Measurements from ENCODE around the gene MAK.
"Not testable (repeated sequence)": the region's sequence is repeated elsewhere in the genome, so short reads cannot be mapped to it uniquely, and the experiment has no call there.

The MAK gene

DNA sequence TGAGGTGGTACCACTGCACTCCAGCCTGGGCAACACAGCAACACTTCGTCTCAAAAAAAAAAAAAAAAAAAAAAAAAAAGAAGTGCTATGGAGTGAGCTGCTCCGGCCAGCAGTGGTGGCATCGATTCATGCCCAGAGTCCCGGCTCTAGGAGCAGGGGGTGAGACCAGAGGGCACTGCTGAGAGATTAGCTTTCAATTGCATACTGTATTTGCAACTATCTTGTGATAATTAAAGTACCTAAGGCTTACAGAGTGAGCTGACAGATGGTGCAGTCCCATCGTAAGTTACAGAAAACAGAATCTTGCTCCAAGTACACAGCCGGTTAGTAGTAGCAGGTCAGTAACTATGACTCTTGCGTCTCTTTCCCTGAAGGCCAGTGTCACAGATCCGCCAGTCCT lies 59.3 kb downstream of the MAK start:
- no peak for DNase-seq (ENCODE audit: low read depth in 3 of 3)

DNA sequence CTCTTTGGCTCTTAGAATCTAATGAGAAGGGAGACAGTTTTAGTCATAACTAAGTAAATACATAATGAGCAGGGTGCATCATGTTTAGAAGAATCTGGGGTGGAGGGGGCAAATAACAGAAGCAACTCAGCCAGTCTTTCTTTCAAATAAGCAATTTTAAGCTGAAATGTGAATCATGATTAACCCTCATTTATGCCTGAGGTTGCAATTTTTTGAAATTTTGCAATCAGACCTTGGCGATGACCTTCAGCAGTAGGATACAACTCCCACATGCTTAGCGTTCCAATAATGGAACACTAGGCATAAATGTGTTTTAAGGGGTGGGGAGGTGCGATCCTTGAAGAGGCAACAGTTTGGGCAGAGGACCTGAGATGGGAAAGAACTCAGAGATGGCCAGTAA lies 60.1 kb downstream of the MAK start:
- no peak for DNase-seq (ENCODE audit: low read depth in 3 of 3)

GRCh38 chr6:10771371-10771894 lies 66.9 kb downstream of the MAK start:
- DNase-seq (ENCODE audit: low read depth in 3 of 3), result no peak

- DNase-seq (ENCODE audit: low read depth in 3 of 3), result no peak
Measured at GRCh38 chr6:10769419-10769818, 68.9 kb downstream of the MAK start.

DNA sequence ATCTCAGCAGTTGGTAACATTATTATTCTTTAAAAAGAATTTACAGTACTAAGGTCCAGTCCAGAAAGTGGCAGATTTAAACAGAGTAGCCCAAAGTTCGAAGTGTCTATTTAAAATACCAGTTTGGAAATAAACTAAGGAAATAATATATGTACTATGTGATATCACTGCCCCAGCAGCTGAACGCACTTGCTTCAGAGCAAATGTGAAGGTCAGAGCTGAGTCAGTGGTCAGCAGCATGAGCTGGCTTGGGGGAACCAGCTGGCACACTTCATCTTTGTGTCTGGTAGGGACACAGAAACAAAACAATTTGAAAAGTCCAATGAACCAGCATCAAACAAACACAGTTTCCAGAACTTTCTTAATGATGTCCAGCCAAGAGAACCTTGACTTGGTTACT lies 75.3 kb downstream of the MAK start:
- DNase-seq (ENCODE audit: low read depth in 3 of 3), result no peak

DNA sequence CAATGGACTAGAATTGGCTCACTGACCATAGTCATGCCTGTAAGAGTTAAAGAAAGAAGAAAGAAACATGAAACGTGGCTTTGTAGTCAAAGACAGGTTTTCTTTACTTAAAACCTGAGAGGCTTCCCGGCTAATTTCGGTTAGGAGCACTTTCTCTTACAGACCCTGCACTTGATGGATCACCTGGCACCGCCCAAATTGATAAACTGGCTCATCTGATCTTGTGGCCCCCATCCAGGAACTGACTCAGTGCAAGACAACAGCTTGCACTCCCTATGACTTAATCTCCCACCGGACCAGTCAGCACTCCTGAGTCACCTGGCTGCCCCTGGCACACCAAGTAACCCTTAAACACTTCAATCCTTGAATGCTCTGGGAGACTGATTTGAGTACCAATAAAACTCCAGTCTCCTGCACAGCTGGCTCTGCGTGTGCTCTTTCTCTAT lies 78.4 kb downstream of the MAK start:
- no peak for DNase-seq (ENCODE audit: low read depth in 3 of 3)

- no peak for DNase-seq (ENCODE audit: low read depth in 3 of 3)
Measured at GRCh38 chr6:10759312-10759839, 79.0 kb downstream of the MAK start.

DNA sequence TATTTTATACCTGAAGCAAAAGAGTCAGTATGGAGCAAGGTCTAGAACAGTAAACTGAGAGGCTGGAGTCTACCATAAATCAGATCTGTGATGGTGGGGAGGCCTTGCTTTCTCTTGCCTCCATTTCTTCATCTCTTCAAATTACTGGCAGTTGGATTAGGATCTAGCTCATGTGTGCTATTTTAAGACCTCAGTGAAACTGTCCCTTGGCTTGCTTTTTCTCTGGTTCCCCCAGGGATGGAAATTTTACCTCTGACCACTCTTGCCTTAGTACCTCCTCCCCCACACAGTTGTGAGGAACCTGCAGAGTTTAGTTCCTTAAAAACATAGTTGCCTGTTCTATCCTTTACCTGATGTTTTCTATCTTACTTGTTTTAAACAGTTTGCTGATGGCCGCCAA lies 82.3 kb downstream of the MAK start:
- no peak for DNase-seq (ENCODE audit: low read depth in 3 of 3)

DNA sequence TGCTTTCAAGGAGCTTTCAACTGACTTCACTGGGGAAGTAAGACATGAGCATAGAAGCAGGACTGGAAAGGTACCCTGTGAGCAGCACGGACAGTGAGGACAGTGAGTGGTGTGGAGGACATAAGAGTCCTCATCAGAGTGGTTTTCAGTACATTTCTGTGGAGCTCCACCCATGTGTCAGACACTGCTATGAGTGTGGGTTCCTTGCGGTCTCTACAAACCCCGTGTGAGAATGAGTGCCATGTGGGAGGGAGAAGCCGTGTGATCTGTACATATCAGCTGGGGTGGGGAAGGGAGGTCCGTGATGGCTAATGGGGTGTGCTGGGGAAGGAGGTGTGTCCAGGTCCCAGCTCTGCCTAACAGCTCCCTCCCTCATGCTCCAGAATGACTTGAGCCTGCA lies 86.6 kb downstream of the MAK start:
- DNase-seq (ENCODE audit: low read depth in 3 of 3), result not testable (repeated sequence)

GRCh38 chr6:10750568-10750967 lies 87.8 kb downstream of the MAK start:
- not testable (repeated sequence) for DNase-seq (ENCODE audit: low read depth in 3 of 3)

- DNase-seq (ENCODE audit: low read depth in 3 of 3), result no peak
Measured at GRCh38 chr6:10749734-10750133, 88.6 kb downstream of the MAK start.

- DNase-seq (ENCODE audit: low read depth in 3 of 3), result peak; percentile 99 to 100 (median 99)
Measured at GRCh38 chr6:10747251-10747972, 90.9 kb downstream of the MAK start, which contains the start of gene TMEM14B. TMEM14B (plus strand) TSS chr6:10747805; CDS start chr6:10749246, 1,441 bp downstream.

DNA sequence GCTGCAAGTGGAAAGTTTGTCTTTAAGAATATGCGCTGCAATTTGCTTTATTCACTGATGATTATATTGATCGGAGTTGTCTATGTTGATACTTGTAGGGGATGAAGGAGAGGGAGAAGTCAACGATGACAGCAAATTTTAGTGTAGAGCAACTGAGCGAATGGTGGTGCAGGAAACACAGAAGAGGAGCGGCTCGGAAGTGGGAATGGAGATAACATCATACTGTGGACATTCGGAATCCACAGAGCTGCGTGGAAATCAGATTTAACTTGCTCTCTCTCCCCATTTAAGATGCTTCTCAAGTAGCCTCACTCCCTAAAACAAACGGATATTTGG lies 91.5 kb downstream of the MAK start:
- DNase-seq (ENCODE audit: low read depth in 3 of 3), result no peak

GRCh38 chr6:10745116-10745515 lies 93.2 kb downstream of the MAK start:
- DNase-seq (ENCODE audit: low read depth in 3 of 3), result no peak

GRCh38 chr6:10743515-10743914 lies 94.8 kb downstream of the MAK start:
- no peak for DNase-seq (ENCODE audit: low read depth in 3 of 3)

- no peak for DNase-seq (ENCODE audit: low read depth in 3 of 3)
Measured at GRCh38 chr6:10742251-10742650, 96.1 kb downstream of the MAK start.

- DNase-seq (ENCODE audit: low read depth in 3 of 3), result not testable (repeated sequence)
Measured at GRCh38 chr6:10741643-10742042, 96.7 kb downstream of the MAK start.

- DNase-seq (ENCODE audit: low read depth in 3 of 3), result no peak
Measured at GRCh38 chr6:10740061-10740460, 98.3 kb downstream of the MAK start.

DNA sequence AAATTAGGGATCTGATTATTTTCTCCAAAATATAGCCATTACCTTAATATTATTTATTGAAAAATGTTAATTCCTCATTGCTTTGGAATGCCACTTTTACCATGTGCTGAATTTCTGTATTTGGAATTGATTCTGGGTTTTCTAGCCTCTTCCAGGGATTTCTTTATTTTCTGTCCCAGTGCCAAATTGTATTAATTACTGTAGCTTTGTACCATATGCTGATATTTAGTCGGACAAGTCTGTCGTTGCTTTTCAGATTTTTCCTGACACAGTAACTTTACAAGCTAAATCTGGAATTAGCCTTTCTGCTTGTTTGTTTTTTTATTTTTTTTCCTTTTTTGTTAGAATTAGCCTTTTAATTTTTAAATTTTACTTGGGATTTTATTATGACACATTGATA lies 101.6 kb downstream of the MAK start:
- no peak for DNase-seq (ENCODE audit: low read depth in 3 of 3)

DNA sequence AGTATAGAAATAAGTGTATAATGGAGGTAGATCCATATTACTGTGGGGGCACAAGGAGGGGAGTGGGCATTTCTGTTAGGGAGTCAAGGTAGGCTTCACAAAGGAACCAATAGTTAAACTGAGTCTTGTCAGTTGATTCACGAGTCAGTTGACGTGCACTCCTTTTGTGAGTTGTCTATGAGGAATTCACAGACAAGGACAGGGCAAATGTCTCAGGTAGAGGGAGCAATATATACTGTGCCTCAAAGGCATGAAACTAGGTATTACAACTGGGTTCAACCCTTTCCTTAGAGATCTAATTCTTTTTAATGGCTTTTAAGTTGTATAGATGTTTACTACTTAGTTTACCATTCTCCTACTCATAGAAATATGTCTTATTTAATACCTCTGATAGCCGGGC lies 104.5 kb downstream of the MAK start:
- DNase-seq (ENCODE audit: low read depth in 3 of 3), result no peak

DNA sequence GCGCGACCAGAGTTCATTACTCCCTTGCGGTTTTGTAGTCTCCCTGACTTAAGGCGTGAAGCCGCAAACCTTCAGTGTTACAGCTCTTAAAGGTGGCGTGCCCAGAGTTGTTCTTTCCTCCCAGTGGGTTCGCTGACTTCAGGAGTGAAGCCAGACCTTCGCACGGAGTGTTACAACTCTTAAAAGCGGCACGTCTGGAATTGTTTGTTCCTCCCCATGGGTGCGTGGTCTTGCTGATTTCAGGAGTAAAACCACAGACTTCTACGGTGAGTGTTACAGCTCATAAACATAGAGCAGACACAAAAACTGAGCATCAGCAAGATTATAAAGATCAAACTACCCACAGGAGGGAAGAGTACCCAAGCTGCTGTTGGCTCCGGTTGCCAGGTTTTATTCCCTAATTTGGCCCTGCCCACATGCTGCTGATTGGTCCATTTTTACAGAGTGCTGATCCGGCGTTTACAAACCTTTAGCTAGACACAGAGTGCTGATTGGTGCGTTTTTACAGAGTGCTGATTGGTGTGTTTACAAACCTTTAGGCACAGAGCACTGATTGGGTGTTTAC lies 105.1 kb downstream of the MAK start:
- DNase-seq (ENCODE audit: low read depth in 3 of 3), result no peak

- no peak for DNase-seq (ENCODE audit: low read depth in 3 of 3)
Measured at GRCh38 chr6:10730254-10730653, 108.1 kb downstream of the MAK start.

DNA sequence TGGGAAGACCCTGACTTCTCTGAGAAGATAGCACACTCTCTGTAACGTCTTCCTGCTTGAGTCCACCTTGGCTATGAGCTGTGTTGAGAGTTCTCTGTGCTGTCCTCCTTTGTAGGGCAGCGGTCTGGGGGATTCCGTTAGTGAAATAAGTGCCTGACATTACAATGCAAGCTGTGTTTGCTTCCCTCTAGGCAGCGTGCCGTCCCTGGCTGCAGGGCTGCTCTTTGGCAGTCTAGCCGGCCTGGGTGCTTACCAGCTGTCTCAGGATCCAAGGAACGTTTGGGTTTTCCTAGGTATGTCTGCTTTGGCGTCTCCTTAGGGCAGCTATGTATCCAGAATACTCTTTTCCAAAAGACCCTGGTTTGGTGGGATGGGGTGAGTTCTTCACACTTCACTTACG lies 112.6 kb downstream of the MAK start:
- no peak for DNase-seq (ENCODE audit: low read depth in 3 of 3)

Data from stimulated activated CD4-positive, alpha-beta T cell treated with anti-CD3 and anti-CD28 coated beads, TNF-alpha, amount 100 ng/mL, for 4 hours (primary cell).